ENCODE data around the gene ATP1B3. TPM values are rescaled to one million over a fixed set of nuclear protein-coding genes. Genes with fewer than 3 reads are reported as not detected.
"Not testable (repeated sequence)": the region's sequence is repeated elsewhere in the genome, so short reads cannot be mapped to it uniquely, and the experiment has no call there.

Gene ATP1B3
- total RNA-seq, 1 donor from 2014 or later, result 129 TPM

DNA sequence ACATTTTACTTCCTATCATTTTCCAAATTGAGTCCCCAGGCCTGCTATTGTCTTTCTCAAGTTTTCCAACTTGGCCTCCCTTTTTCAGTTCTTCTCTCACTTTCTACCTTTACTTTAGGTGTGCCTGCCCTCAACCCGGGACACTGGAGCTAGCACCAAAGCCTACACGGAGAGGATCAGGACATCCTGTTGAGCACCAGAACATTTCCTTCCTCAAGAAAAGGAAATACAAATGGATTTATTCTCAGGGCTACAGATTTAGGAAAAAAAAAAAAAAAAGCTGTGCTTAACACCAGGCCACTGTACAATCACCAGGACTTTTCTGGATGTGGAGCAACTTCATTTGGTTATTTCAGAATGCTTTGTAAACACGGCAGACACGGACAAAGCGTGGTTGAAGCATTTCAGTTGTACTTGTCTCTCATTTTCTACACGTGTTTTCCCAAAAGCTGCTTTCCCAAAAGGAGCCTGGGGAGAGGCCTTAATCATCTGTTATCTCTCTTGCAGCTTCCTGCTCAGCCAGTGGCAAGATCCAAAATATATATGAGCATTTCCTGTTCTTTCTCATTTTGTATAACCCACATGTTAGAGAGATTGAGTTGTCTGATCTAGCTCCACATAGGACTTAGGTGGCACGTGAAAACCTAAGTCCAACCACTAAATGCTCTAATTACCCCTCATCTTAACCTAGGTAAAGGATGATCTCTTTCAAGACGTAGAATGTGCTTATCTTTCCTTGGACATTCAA, 15.5 kb upstream of the ATP1B3 start:
- DNase-seq, result peak; percentile 56

DNA sequence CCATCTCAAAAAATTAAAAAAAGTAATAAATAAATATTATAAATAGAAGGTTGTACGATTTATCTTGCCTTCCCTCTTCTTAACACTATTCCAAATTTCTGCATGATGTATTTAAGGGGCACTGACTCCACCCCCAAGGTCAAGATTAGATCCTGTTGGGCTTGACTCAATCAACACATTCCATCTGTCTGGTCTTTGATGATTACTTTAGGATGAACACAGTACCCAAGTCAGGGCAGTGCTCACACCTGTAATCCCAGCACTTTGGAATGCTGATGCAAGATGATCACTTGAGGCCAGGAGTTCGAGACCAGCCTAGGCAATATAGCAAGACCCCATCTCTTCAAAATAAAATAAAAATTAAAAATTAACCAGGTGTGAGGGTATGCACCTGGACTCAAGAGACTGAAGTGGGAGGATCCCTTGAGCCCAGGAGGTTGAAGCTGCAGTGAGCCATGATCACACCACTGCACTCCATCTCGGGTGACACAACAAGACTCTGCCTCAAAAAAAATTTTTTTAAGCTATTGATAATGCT, 14.1 kb upstream of the ATP1B3 start:
- DNase-seq, result no peak

DNA sequence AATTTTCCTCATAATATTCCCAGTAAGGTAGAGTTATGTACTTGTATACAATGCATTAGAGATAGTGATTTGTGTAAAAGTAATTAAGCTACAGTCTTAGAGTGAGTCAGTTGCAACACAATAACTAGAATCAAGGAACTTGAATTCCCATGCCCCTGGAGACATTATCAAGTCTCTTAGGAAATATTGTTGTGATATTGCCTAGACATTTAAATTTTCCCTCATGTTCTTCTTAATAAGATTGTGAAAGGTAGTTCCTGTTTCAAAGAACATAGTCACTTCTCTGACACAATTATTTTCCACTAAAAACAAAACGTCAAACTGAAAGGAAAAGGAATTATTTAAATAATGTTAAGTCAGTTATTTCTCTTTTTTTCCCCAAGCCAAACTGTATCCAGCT, 13.0 kb upstream of the ATP1B3 start:
- peak; percentile 50 for DNase-seq

DNA sequence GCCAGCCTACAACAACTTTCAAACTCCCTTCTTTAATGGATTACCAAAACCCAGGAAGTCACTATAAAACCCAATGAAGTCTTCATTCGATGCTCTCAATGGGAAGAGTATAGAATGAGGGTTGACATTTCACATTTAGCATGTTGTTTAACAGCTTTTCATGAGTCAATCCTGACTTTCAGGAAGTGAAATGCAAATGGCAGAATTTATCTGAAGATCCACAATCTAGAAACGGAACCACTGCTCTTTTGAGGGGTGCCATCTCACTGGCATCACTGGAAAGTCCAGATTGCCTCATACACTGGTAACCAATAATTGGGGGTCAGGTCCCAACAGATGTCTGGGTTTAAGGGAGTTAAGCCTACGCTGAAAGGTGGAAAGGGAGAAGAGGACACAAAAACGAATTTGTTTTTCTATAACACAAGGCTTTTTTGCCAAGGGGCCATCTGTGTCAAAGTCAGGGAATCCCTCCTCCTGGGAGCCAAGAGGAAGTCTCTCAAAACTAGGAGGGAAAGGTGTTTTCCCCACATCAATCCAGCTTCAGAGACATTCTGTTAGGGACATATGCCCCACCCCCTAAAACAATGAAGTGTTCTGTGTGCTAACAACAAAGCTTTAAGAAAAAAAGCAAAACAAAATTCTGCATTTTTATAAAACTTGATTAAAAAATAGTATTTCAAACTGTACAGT, 12.0 kb upstream of the ATP1B3 start:
- no peak for DNase-seq

DNA sequence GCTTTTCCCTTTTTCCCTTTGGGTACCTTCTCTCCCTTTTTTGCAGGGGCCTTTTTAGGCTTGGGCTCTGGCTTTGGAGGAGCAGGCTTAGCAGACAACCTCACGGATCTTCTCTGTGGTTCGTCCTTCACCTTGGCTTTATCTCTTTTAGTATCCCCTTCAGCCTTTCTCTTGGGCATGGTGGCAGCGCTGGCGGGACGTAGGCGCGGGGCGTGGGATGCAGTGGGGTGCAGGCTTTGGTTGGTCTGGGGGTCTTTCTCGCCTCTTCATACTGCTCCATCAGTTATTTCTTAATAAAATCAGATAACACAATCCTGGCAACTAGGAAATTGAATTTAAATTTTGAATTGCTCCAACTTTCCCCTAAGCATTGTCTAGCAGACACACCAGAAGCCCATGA, 11.3 kb upstream of the ATP1B3 start:
- DNase-seq, result no peak

DNA sequence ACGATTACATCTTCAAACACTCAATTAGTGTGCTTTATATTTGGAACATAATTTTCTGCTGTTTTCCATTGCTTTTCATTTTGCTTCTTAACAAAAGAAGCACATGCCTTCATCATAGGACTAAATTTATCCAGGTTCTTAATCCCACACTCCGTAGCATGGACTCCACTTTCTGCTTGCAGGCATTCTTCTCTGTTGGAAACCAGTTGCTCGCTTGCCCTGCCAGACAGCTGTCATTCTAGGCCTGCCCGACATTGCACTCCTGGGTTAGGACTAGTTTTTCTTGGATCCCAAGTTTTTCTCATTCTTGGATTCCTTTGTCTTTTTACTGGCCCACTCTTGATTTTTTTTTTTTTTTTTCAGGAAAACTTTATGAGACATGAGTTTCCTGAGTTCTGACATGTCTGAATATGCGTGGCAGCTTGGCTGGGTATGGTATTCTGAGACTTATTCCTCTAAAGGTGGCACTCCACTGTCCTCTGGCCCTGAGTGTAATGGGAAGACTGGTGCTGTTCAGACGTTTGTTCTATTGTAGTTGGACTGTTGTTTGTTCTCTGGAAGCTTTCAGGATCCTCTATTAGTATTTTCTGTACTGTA, 6.3 kb upstream of the ATP1B3 start:
- DNase-seq, result peak; percentile 57

DNA sequence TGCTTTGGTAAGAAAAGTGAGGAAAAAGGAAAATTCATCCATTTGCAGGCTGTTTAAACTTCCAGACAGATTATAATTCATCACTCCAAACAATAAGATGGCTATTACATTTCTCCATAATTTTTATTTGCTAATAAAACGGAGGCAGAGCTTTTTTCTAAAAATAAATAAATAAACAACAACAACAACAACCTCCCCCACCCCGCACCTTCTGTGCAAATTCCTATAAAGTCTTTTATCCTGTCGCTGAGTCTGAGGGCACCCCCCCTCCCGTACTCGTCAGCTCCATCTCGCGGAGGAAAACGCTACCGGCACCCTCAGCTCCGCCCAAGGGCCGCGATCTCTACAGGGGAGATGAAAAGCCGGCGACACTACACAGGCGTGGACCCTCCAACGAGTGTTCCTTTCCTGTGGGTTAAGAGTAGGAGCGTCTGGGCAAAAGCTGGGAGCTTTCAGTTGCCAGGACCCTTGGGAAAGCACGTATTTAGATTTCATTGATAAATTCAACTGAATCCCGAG, 1.0 kb upstream of the ATP1B3 start:
- peak; percentile 92 for DNase-seq

DNA sequence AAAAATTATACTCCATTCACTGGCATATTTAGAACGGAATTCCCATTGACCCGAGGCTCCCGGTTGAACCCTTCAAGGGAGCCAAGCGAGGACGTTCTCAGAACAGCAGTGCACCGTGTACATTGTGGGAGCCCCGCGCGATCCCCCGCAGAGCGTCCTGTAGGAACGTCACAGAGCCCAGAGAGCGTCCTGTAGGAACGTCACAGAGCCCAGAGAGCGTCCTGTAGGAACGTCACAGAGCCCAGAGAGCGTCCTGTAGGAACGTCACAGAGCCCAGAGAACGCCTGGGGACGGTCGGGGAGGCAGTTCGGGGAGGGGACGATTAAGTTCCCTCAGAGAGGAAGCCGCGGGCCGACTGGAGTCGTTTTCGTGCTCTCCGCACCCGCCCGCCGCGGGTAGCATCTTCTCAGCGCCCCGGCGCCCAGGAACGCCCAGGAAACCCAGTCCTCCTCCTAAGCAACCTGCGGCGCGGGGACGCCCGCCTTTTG, 506 bp upstream of the ATP1B3 start:
- DNase-seq, result peak; percentile 70

DNA sequence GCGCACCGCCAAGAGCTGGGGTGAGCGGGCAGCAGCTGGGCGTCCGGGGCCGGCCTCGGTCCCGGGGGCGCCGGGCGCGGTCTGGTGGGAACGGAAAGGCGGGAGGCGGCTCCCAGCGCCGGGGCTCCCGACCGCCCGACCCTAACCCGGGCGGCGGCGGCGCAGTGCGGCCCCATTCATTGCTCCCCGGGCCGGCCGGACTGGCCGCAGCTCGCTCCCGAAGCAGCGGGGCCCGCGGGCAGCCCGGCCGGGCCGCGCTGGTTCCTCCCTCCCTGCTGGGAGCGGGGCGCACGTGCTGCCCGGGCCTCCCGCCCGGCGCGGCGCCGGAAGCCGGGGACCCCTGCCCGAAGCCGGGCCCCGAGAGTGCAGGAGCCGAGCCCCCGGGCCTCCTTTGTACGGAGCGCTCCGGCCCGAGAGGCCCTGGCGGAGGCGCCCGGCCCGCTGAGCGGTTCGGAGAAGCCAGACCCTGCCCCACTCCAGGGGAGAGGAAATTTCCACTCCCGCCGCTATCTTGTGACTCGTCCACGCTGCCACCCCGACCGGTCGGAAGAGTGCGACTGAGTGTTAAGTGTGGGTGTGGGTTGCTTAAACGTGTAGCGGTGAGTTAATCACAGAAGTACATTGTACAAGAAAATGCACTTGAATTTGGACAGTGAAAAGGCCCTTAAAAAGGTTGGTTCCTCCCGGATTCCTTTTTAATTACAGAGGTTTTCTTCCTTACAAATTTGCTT, 613 bp downstream of the ATP1B3 start:
- peak; percentile 58 for DNase-seq

DNA sequence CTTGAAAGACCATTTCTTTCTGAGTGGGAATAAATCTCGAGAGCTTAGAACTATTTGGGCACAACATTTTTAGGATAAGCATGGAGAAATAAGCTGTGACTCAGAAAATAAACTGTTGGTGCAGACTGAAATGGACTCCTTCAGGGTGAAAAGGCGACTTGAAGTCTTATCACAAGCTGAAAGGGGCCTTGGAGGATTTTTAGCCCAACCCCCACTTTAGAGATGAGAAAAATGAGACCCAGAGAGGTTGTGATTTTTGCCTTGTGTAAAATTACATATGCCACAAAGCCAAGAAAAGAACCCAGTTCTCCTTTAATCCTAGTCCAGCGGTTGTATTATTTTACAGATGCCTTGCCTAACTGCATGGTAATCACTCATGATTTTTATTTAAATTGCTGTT, 1.5 kb downstream of the ATP1B3 start:
- DNase-seq, result peak; percentile 48

DNA sequence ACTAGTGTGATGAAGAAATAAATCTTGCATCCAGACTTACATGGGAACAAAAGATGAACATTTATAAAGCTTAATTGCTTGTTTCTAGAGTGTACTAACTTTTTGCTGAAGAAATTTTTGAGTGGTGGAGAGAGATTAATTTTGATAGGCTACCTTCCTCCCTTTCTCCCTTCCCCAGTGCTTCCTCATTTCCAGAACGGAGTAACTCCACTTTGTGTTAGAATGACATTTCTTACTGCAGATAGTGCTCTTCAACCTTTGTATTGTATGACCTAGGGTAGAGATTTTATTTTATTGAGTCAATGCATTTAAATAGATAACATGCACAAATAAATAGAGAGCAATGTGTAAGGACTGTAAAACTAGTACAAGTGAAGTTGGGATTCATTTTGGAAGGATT, 1.9 kb downstream of the ATP1B3 start:
- no peak for DNase-seq

DNA sequence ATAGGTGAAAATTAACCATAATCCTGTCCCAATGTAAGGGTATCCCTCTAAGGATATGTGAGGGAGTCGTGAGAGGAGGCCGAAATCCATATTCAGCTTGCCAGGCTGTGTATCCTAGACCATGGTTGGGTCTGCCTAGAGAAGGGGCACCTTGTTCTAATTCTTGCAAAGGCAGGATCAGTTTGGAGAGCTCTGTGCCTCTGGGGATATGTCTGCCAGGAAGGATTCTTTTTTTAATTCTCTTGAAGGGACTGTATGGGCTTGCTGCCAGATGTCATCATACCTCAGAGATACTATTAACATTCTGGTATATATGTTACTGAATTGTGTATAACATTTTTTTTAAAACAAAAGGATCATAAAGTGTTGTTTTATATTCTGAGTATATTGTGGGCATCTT, 2.4 kb downstream of the ATP1B3 start:
- peak; percentile 26 for DNase-seq

DNA sequence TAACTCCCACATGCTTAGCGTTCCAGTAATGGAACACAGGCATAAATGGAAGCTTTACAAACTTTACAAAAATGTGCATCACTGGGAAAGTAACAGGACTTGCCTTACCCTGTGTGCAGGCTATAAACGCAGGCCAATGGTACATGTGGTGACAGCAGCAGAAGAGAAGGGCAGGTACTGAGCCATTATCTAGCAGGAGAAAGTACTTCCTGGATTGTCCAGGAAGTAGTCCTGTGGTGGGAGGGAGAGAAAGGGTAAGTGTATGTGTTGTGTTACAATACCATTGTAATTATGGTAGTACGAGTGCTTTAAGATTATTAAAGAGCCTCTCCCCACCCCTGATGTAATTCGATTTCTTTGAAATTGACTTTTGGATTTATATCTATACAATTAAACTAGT, 5.3 kb downstream of the ATP1B3 start:
- DNase-seq, result no peak

DNA sequence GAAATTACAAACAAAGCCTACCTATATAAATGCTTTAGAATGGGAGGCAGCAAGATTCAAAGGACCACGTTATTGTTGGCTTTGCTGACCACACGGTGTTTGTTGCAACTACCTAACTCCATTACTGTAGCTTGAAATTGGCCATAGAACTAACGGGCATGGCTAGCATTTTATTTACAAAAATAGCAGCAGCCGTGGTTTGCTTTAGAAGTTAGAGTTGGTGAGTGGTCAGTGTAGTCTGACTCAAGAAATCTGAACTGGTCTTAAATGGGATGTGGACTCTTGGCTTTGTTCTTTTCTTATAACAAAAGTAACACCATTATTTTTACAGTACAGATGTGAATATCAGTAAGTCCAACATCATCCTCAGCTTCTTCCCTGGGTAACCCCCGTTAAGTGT, 10.6 kb downstream of the ATP1B3 start:
- DNase-seq, result no peak

DNA sequence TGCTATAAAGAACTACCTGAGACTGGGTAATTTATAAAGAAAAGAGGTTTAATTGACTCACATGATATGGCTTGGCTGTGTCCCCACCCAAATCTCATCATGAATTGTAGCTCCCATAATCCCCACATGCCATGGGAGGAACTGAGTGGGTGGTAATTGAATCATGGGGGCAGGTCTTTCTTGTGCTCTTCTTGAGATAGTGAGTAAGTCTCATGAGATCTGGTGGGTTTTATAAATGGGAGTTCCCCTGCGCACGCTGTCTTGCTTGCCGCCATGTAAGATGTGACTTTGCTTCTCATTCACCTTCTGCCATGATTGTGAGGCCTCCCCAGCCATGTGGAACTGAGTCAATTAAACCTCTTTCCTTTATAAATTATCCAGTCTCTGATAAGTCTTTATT, 12.1 kb downstream of the ATP1B3 start:
- not testable (repeated sequence) for DNase-seq

DNA sequence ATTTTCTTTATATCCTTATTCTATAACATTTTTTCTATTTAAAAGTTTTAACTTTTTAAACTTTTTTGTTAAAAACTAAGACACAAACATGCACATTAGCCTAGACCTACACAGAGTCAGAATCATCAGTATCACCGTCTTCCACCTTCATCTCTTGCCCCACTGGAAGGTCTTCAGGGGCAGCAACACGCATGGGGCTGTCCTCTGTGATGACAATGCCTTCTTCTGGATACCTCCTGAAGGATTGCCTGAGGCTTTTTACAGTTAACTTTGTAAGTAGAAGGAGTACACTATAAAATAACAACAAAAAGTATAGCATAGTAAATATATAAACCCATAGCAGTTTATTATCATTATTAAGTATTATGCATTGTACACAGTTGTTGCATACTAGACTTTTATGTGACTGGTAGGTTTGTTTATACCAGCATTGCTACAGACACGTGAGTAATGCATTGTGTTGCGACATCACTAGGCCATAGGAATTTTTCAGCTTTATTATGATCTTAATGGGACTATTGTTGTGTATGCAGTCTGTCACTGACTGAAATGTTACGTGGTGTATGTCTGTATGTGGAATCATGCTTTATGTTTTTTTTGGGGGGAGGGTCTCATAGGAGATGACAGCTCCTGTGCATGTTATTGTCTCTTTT, 18.2 kb downstream of the ATP1B3 start:
- peak; percentile 57 for DNase-seq

DNA sequence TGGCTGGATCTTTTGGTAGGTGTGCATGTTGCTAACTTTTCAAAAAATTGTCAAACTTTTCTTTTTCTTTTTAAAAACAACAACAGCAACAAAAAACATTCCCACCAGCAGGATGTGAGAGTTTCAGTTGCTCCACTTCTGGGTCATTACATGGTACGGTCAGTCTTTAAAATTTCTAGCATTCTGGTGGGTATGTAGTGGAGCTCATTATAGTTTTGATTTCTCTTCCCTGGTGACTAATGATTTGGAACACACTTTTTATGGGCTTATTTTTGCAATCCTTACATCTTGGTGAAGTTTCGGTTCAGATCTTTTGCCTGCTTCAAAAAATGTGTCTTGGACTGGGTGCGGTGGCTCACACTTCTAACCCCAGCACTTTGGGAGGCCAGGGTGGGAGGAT, 19.3 kb downstream of the ATP1B3 start:
- DNase-seq, result no peak

DNA sequence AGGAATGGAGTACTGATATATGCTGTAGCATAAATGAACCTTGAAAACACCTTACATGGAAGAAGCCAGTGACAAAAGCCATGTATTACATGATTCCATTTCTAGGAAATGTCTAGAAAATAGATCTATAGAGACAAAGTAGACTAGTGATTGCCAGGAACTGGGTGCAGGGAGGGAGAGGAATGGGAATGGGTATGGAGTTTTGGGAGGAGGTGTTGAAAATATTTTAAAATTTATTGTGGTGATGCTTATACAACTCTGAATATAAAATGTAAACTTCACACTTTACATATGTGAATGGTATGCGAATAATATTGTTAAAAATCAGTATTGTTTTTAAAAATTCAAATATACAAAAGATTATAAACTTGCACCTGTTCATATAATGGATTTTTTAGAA, 22.5 kb downstream of the ATP1B3 start:
- DNase-seq, result no peak

DNA sequence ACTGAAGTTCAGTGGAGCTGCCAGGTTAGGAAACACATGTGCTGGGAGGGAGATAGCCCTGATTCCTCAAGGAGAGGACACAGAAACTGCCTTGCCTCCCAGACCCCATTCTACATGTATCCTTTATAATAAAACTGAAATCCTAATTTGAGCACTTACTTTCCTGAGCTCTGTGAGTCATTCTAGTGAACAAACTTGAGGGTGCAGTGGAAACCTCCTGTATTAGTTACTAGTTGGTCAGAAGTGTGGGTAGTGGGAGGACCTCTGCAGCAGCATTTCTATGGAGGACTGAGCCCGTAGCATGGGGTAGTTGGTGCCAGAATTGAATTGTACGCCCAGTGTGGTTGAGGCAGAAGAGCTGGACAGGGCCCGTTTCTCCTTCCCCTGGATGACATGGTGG, 23.9 kb downstream of the ATP1B3 start:
- DNase-seq, result no peak

DNA sequence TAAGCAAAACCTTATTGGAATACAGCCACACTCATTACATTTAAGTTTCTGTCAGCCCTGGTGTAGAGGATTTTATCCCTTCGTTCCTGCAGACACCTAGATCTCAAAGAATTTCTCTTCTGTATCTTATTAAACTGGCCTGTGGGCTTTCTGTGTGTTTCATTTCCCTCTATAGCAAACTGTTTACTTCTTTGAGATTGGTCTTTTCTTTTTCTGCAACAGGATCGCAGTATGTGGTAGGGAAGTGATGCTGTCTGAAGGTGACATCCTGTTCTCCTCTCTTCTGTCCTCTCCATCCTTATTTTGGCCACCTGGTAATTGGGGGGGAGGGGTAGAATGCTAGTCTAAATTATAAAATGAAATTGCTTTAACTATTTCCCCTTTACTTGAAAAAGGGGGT, 25.5 kb downstream of the ATP1B3 start:
- DNase-seq, result no peak

DNA sequence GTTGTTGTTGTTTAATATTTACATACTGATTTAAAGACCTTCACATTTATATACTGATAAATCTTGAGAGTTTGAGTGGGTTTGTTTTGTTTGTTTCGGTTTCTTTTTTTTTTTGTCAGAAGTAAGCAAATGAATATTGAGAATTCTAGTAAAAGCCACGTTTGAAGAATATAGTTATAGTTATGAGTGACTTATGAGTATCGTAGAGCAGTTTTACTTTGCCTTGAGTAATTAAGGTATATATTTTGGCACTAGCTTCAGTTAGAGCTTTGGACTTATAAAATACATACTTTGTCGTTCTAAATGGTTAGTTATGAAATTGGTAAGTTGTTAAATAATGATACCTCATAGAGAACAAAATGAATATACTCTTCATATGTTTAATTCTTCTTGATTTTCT, 27.8 kb downstream of the ATP1B3 start:
- DNase-seq, result no peak

DNA sequence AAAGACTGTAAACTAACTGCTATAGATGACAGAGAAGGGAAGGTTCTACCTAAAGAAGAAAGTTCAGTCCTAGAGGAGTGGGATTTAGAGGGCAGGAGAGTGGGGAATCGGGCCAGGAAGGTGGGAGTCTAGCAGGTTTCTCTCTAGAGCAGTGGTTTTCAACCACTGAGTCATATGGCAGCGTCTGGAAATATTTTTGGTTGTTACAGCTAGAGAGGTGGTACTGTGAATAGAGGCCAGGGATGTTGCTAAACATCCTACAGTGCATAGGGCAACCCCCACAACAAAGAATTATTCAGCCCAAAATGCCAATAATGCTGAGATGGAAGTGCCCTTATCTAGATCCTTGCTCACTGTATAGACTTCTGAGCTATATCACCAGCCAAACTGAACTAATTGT, 28.7 kb downstream of the ATP1B3 start:
- no peak for DNase-seq

Measured in dermis blood vessel endothelial cell (primary cell).